ENCODE measurements around the gene PAFAH1B2.

PAFAH1B2 gene

DNA sequence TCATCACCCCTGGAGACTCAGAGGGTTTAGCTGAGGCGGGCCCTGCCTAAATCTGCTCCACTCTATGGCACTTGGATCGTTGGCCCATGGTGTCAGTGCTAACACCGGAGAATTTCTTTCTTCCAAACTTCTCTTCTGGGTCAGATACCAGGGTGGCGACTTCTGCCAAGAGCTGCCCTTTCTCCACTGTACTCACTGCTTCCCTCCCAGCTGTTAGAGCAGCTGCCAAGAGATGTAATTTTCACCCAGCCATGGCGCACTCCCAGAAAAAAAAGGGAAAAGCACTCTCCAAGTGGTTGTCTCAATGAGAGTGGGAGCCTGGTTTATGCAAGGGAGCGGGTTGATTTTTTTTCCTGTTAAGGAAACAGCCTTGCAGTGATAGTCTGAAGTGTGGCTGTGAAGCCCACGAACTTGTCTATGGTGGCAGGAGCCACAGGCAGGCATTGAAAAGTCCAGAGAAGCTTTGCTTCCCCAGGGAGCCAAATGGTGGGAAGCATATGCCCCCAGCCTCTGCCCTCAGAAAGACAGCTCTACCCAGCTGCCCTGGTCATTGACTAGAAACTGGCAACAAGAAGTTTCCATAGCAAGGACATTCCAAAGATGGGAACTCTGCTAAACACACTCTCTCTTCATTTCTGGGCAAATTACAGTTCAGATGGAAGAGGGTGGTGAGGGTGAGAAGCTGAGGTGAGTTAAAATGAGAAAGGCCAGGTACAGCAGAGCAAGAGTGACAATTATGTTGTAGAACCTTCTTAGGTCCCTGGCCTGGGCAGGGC lies 77.1 kb downstream of the PAFAH1B2 start:
- DNase-seq (ENCODE audit: low spot score), result no peak

DNA sequence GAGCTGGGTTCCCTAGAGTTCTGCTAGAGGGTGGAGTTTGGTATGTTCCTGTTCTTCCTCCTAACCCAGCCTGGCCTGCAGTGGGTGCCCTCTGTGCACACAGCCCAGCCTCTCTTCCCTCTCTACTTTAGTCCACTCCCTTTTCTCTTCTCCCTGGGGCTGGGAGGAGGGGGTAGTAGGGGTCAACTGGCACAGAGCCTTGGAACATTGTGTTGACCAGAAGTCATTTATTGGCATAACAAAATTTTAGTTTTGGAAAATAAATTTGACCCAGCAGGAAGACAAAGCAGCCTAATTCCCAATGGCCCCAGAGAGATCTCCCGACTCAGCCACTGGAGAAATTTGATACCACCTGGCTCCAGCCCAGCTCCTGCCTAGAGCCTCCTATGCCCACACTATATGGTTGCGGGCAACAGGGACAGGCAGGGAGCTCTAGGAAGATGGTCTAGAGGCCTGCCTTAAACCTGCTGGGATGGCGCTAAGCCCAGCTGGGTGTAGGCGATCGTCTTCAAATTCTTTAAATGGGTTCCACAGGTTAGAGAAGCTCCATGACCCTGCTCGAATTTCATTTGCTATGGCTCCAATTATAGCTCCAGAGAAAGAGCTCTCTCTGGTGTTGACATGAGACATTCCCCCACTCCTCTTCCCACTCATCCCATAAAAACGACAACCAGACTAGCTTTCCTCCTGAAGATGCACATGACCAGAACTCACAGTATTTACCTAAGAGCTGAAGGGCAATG lies 77.9 kb downstream of the PAFAH1B2 start:
- no peak for DNase-seq (ENCODE audit: low spot score)

- DNase-seq (ENCODE audit: low spot score), result no peak
Measured at GRCh38 chr11:117222991-117223740, 79.1 kb downstream of the PAFAH1B2 start.

DNA sequence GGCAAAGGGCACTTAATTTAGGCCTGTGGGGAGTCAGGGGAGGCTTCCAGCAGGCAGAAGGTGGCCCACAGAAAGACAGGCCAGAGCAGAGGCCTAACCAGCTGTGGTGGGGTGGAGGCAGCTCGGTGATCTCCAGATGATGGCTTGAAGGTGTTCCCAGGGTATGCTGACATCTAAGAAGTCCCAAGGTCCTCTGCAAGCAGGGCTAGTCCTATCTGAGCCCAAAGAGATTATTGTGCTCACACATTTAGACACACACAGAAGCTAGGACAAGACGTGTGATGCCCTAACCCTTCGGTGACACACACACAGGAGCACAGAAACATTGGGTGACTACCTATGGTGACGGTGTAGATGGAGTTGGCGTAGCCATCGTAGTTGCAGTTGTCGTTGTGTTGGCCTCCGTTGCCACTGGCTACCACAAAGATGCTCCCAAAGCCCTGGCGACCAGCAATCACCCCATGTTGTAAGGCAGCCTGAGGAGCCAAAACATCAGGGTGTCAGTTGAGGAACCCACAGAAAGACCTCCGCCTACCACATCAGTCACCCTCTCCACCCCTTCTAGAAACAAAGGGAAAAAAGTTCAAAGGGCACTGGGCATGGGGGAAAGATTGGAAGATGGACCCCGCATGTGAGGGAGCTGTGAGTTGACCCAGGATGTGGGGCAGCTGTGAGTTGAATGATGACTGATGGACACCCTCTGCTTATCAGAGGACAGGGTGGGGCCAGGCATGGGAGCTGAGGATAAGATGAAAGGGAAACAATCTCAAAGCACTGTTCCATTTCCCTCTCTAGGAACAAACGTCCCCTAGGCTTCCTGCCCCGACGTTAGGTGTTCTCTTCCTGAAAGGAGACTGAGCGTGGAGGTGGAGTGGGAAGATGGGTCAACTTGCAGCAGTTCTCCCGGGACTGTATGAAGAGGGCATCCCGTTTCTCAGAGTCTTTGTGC lies 79.9 kb downstream of the PAFAH1B2 start:
- no peak for DNase-seq (ENCODE audit: low spot score)

- DNase-seq (ENCODE audit: low spot score), result no peak
Measured at GRCh38 chr11:117225553-117226170, 81.6 kb downstream of the PAFAH1B2 start.

Measured in AG08395 (cell line).